Psoas muscle (tissue), 8 donors: ENCODE results near the gene TXK. TPM values are rescaled to one million over a fixed set of nuclear protein-coding genes. Genes with fewer than 3 reads are reported as not detected.
A peak's percentile ranks its signal among the peaks of the same experiment; 100 is the strongest.

Experiments
- ATAC-seq, 4 donors: fragments of 200-7000 bp; cut with Tn5 transposase; one replicate each; pipeline ENCODE4 v1.9.1; 2020; ENCODE audit warnings: moderate library complexity in 3 of 4, mild to moderate bottlenecking in 2 of 4
- DNase-seq, 2 donors: peaks; one replicate each; pipeline ENCODE4 v3.0.0-alpha.2; 2020
- H3K27ac ChIP-seq: fragments of 200-600 bp; one replicate; pipeline ENCODE4 v1.8.0; 2022
- H3K27me3 ChIP-seq, 3 donors: fragments of 200-600 bp in 1 of 3; one replicate each; pipeline versions ENCODE4 v1.6.1 to v1.8.0; 2013 to 2022; ENCODE audit warnings: low read length in 2 of 3, mild to moderate bottlenecking in 2 of 3, moderate library complexity in 1 of 3; ENCODE audit not compliant: insufficient read depth in 3 of 3
- H3K36me3 ChIP-seq, 2 donors: fragments of 200-600 bp in 1 of 2; one replicate each; pipeline versions ENCODE4 v1.6.1 to v1.8.0; 2013 to 2022; ENCODE audit warnings: low read depth in 1 of 2, mild to moderate bottlenecking in 1 of 2, moderate library complexity in 1 of 2; ENCODE audit not compliant: insufficient read depth in 1 of 2
- H3K4me1 ChIP-seq: fragments of 200-600 bp; one replicate; pipeline ENCODE4 v1.8.0; 2022
- H3K4me3 ChIP-seq: fragments of 200-600 bp; one replicate; pipeline ENCODE4 v1.8.0; 2022; ENCODE audit warnings: mild to moderate bottlenecking
- H3K9me3 ChIP-seq: fragments of 200-600 bp; one replicate; pipeline ENCODE4 v1.8.0; 2022
- WGBS, 3 donors: extraction: QIAGEN DNeasy Blood & Tissue Kit; methylation state at CpG; one replicate each; pipeline versions ENCODE4 v1.1.6 to v1.1.7; 2013; 5-methylcytosine and 5-hydroxymethylcytosine counted together
- intact Hi-C, 2 donors: fragments of 100-400 bp; cut with DNase I; formaldehyde crosslinking; loops; one replicate each; pipeline versions ENCODE4 v1.11.0 to v1.14.2; 2022
- polyA plus RNA-seq, 3 donors: library from polyadenylated mRNA; stranded (reverse); fragments of 200-250 nt; gene quantifications; one replicate each; pipeline ENCODE4 v1.2.3, GENCODE V29; 2013
- total RNA-seq, 4 donors: library from RNA; stranded (reverse); fragmentation: NEBNext Ultra II Directional in 2 of 4; extraction: Animal tissue kit (Norgen Biotek cat#: 25700) in 2 of 4; gene quantifications; one replicate each; pipeline versions ENCODE4 v1.2.1 to v1.2.4, GENCODE V29; 2021 to 2023
- TF ChIP-seq, protein P1 (sequence below): fragments of 200-600 bp; IDR thresholded peaks from one replicate; pipeline ENCODE4 v1.8.0; 2022; ENCODE audit warnings: antibody characterized with exemption
- donor health status: healthy with polysubstance abuse.
- donor health status: DM: no; HTN: no; CAD: no; lungs with moderate emphysema.
- donor health status: Bipolar disorder and iron deficiency.
- donor health status: healthy.
- donor health status: DM: yes; HTN: yes; CAD: no.
- donor health status: DM: no; HTN: no; CAD: no.
- donor health status: DM: no; HTN: no; CAD: no.
- donor health status: DM: yes; HTN: yes; CAD: no.

TXK gene
- total and polyA plus RNA-seq, 7 donors: 0.07 to 0.52 (median 0.21) TPM; not detected in 1

DNA sequence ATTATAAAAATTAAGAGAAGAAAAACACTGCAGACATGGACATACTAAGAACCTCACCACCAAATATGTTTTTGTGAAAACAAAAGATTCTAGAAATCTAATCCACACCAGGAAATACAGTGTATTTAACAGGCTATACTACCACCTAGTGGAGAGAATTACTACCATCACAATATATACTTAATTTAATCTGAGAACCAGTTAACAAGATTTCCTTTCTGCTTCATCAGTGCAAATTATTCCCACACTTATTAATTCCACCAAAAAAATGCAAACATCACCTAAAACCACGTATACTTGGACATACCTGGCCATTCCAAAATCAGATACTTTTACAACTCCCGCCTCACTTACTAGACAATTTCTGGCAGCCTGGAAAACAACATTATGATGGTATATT lies 7.0 kb upstream of the TXK start:
- no peaks in the 10 kb centered on the region for H3K4me1 ChIP-seq
- no peak overlapping the region for H3K27ac ChIP-seq
- H3K9me3 ChIP-seq: no peaks in the 10 kb centered on the region
- DNase-seq: no peak
- TF ChIP-seq, protein P1, sequence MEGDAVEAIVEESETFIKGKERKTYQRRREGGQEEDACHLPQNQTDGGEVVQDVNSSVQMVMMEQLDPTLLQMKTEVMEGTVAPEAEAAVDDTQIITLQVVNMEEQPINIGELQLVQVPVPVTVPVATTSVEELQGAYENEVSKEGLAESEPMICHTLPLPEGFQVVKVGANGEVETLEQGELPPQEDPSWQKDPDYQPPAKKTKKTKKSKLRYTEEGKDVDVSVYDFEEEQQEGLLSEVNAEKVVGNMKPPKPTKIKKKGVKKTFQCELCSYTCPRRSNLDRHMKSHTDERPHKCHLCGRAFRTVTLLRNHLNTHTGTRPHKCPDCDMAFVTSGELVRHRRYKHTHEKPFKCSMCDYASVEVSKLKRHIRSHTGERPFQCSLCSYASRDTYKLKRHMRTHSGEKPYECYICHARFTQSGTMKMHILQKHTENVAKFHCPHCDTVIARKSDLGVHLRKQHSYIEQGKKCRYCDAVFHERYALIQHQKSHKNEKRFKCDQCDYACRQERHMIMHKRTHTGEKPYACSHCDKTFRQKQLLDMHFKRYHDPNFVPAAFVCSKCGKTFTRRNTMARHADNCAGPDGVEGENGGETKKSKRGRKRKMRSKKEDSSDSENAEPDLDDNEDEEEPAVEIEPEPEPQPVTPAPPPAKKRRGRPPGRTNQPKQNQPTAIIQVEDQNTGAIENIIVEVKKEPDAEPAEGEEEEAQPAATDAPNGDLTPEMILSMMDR: peak; percentile 56
- H3K27me3 ChIP-seq: no peaks in the 10 kb centered on the region
- intact Hi-C loops: no loop called here
- no peak overlapping the region for H3K4me3 ChIP-seq
- 53 to 63% (median 57%) methylated on average over 2 of the region's 2 CpGs for WGBS, 3 donors
- peaks cover 0 to 31% of the 10 kb centered on the region in 2 donors for H3K36me3 ChIP-seq
- ATAC-seq: peak in 3 of 4 donors; percentile 46 to 71 (median 58)

GRCh38 chr4:48139691-48140090 lies 5.6 kb upstream of the TXK start:
- Histone ChIP-seq H3K27me3 (no peaks in the 10 kb centered on the region), H3K9me3 (no peaks in the 10 kb centered on the region), H3K36me3 (peaks cover 0 to 35% of the 10 kb centered on the region in 2 donors), H3K4me1 (no peaks in the 10 kb centered on the region), H3K27ac (no peak overlapping the region), H3K4me3 (no peak overlapping the region)
- intact Hi-C loops: no loop called here
- ATAC-seq (no peak), DNase-seq (no peak)
- TF ChIP-seq, protein P1: no peak
- 56 to 65% (median 60%) methylated on average over 3 of the region's 3 CpGs for WGBS, 3 donors

DNA sequence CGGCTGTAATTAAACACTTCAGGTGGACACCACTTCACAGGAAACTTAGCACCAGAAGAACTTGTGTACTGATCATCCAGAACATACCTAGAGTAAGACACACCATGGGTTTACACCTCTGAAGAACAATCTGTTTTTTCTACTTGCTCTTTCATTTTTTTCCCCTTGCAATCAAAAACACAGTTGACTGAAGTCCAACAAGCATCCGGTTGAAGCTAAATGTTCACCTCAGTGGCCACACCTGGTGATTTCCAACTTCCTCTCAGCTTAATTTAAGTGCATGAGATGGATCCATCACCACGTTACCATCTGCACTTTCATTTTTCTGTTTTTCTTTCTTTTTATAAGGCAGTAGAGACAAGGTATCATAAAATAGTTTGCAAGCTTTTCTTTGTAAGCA lies 4.9 kb upstream of the TXK start:
- intact Hi-C loops: no loop called here
- ATAC-seq: no peak
- H3K27ac ChIP-seq: no peak overlapping the region
- TF ChIP-seq, protein P1: no peak
- H3K27me3 ChIP-seq: no peaks in the 10 kb centered on the region
- no peak overlapping the region for H3K4me3 ChIP-seq
- H3K9me3 ChIP-seq: no peaks in the 10 kb centered on the region
- no peaks in the 10 kb centered on the region for H3K4me1 ChIP-seq
- WGBS, 3 donors: 75 to 79% (median 77%) methylated on average over 3 of the region's 3 CpGs
- peaks cover 0 to 32% of the 10 kb centered on the region in 2 donors for H3K36me3 ChIP-seq
- no peak for DNase-seq

- Histone ChIP-seq H3K9me3 (no peaks in the 10 kb centered on the region), H3K27ac (no peak overlapping the region), H3K36me3 (peaks cover 0 to 32% of the 10 kb centered on the region in 2 donors), H3K4me1 (no peaks in the 10 kb centered on the region), H3K4me3 (no peak overlapping the region), H3K27me3 (no peaks in the 10 kb centered on the region)
- TF ChIP-seq, protein P1: no peak
- 91 to 94% (median 92%) methylated on average over 7 of the region's 7 CpGs for WGBS, 3 donors
- intact Hi-C loops: no loop called here
- DNase-seq (no peak), ATAC-seq (no peak)
These were observed 4.5 kb upstream of the TXK start for GRCh38 chr4:48138511-48138910.

- no peaks in the 10 kb centered on the region for H3K27me3 ChIP-seq
- intact Hi-C loops: no loop called here
- no peak for ATAC-seq
- H3K4me1 ChIP-seq: no peaks in the 10 kb centered on the region
- DNase-seq: no peak
- H3K36me3 ChIP-seq: peaks cover 0 to 32% of the 10 kb centered on the region in 2 donors
- H3K4me3 ChIP-seq: no peak overlapping the region
- H3K27ac ChIP-seq: no peak overlapping the region
- no peaks in the 10 kb centered on the region for H3K9me3 ChIP-seq
- TF ChIP-seq, protein P1: no peak
These were observed 3.8 kb upstream of the TXK start for GRCh38 chr4:48137846-48138245.
